Transverse colon (tissue), 4 donors: ENCODE data around the gene ZBTB32. TPM values are rescaled to one million over a fixed set of nuclear protein-coding genes. Genes with fewer than 3 reads are reported as not detected.

Experiments used
- DNase-seq: peaks from one replicate; pipeline ENCODE4 v3.0.0-alpha.2; 2019
- H3K27ac ChIP-seq, 4 donors: fragments of 200-600 bp; sonication (generic); 2 replicates each; pipeline ENCODE4 v1.5.1; 2016 to 2018; ENCODE audit warnings: inconsistent platforms in 4 of 4
- H3K27me3 ChIP-seq: fragments of 200-600 bp; sonication (generic); 2 replicates; pipeline ENCODE4 v1.5.1; 2017; ENCODE audit warnings: inconsistent platforms
- H3K36me3 ChIP-seq, 4 donors: fragments of 200-600 bp; sonication (generic); 2 replicates each; pipeline ENCODE4 v1.5.1; 2017 to 2019; ENCODE audit warnings: inconsistent platforms in 4 of 4
- H3K4me1 ChIP-seq, 4 donors: fragments of 200-600 bp; sonication (generic); 2 replicates each; pipeline ENCODE4 v1.5.1; 2017 to 2020; ENCODE audit warnings: inconsistent platforms in 4 of 4
- H3K4me3 ChIP-seq, 4 donors: fragments of 200-600 bp; sonication (generic); 1 replicate in 1 of 4; 2 replicates in 3 of 4; pipeline versions ENCODE4 v1.5.1 to v1.6.1; 2017 to 2019; ENCODE audit warnings: inconsistent platforms in 4 of 4
- H3K9me3 ChIP-seq, 2 donors: fragments of 200-600 bp; sonication (generic); 2 replicates each; pipeline ENCODE4 v1.5.1; 2017 to 2019; ENCODE audit warnings: inconsistent platforms in 2 of 2
- CTCF ChIP-seq, 5 experiments: fragments of 200-600 bp in 3 of 5; fragments of 450-650 bp in 2 of 5; sonication (generic) in 3 of 5; IDR thresholded peaks; 1 replicate in 2 of 5; 2 replicates in 3 of 5; pipeline ENCODE4 v1.5.1; 2016 to 2017; ENCODE audit warnings: antibody characterized with exemption in 5 of 5, inconsistent platforms in 3 of 5, mild to moderate bottlenecking in 2 of 5, moderate library complexity in 1 of 5
- EP300 ChIP-seq: sonication (generic); formaldehyde crosslinking; IDR thresholded peaks from one replicate; pipeline ENCODE4 v1.6.1; 2017; ENCODE audit warnings: antibody characterized with exemption, low read depth
- POLR2A ChIP-seq: fragments of 450-650 bp; IDR thresholded peaks from one replicate; pipeline ENCODE4 v1.6.1; 2016; ENCODE audit warnings: antibody characterized with exemption, mild to moderate bottlenecking, moderate library complexity
- POLR2AphosphoS5 ChIP-seq, 3 donors: sonication (generic); formaldehyde crosslinking; IDR thresholded peaks; one replicate each; pipeline ENCODE4 v1.6.1; 2016; ENCODE audit warnings: antibody characterized with exemption in 3 of 3
- WGBS, 2 donors: methylation state at CpG; one replicate each; pipeline ENCODE4 v1.1.5; 2018; ENCODE audit warnings: low coverage in 1 of 2; 5-methylcytosine and 5-hydroxymethylcytosine counted together
- in situ Hi-C, 4 donors: fragments of 200-750 bp; cut with MboI; loops; one replicate each; pipeline versions ENCODE4 v1.15.0 to v1.15.1; 2017; ENCODE audit warnings: low sequenced_read_pairs in 3 of 4, low pct_ligation_motif_present in 1 of 4, low pct_unique_long_range_greater_than_20kb in 1 of 4
- intact Hi-C: fragments of 100-400 bp; cut with DNase I; formaldehyde crosslinking; loops from one replicate; pipeline ENCODE4 v1.15.1; 2023; ENCODE audit warnings: low total_unique reads
- total RNA-seq, 4 donors: library from RNA; depleted of rRNA; stranded (reverse); fragments of >200 nt; gene quantifications; one replicate each; pipeline ENCODE4 v1.1.0, GENCODE V29; 2016

Gene ZBTB32
- total RNA-seq, 4 donors from 2014 or later: not detected

- 18 to 23% methylated on average over 5 to 51 of the region's 52 CpGs for WGBS, 2 donors
- peak; percentile 42 for DNase-seq
- peaks cover 0 to 14% (median 3%) of the 10 kb centered on the region in 4 donors for H3K36me3 ChIP-seq
- in situ Hi-C loops (no loop called here), intact Hi-C loops (no loop called here)
- peaks cover 3% of the 10 kb centered on the region for H3K27me3 ChIP-seq
- peak; percentile 69 for TF ChIP-seq POLR2A
- no peak for TF ChIP-seq EP300
- TF ChIP-seq POLR2AphosphoS5 (IDR thresholded peaks at IDR 0.05): peak; percentile 65 to 89 (median 81)
- no peak for TF ChIP-seq CTCF (IDR thresholded peaks at IDR 0.05)
- H3K27ac ChIP-seq: peak within 1 kb of the TSS; percentile 96 to 99 (median 97)
- H3K4me1 ChIP-seq: peaks cover 16 to 42% (median 39%) of the 10 kb centered on the region in 4 donors
- no peaks in the 10 kb centered on the region for H3K9me3 ChIP-seq
- peak within 1 kb of the TSS; percentile 50 to 92 (median 84) for H3K4me3 ChIP-seq
Measured at GRCh38 chr19:35756377-35757230, 52.2 kb downstream of the ZBTB32 start, which contains the start of gene HSPB6. Gene HSPB6 (minus strand): TSS chr19:35757029. CDS start chr19:35757008, 21 bp downstream.

GRCh38 chr19:35757231-35757748 lies 52.9 kb downstream of the ZBTB32 start:
- Histone ChIP-seq H3K9me3 (no peaks in the 10 kb centered on the region), H3K4me3 (peak overlapping the region in 3 of 4 donors; percentile 78 to 92 (median 90)), H3K36me3 (peaks cover 0 to 20% (median 3%) of the 10 kb centered on the region in 4 donors), H3K27me3 (peaks cover 3% of the 10 kb centered on the region), H3K27ac (peak overlapping the region; percentile 96 to 99 (median 97)), H3K4me1 (peaks cover 16 to 42% (median 39%) of the 10 kb centered on the region in 4 donors)
- intact Hi-C loops (no loop called here), in situ Hi-C loops (no loop called here)
- TF ChIP-seq POLR2AphosphoS5 (IDR thresholded peaks at IDR 0.05) (peak; percentile 61 to 81 (median 77)), EP300 (peak; percentile 83), POLR2A (no peak)
- 16% methylated on average over 15 of the region's 19 CpGs; no CpG with 5 or more reads in 1 of the 2 donors for WGBS, 2 donors
- peak; percentile 74 for DNase-seq

GRCh38 chr19:35757749-35758608 lies 53.6 kb downstream of the ZBTB32 start, which contains the start of gene PROSER3:
Gene PROSER3 (plus strand): TSS chr19:35758176. CDS start chr19:35758216, 40 bp downstream.
- Histone ChIP-seq H3K4me3 (peak within 1 kb of the TSS; percentile 78 to 96 (median 91)), H3K4me1 (peaks cover 16 to 42% (median 39%) of the 10 kb centered on the region in 4 donors), H3K9me3 (no peaks in the 10 kb centered on the region), H3K27ac (peak within 1 kb of the TSS; percentile 96 to 99 (median 97)), H3K27me3 (peaks cover 3% of the 10 kb centered on the region), H3K36me3 (peaks cover 0 to 16% (median 0%) of the 10 kb centered on the region in 4 donors)
- DNase-seq: peak; percentile 98
- 0% methylated on average over 5 to 53 of the region's 53 CpGs for WGBS, 2 donors
- in situ Hi-C loops (no loop called here), intact Hi-C loops (no loop called here)
- no peak for TF ChIP-seq CTCF (IDR thresholded peaks at IDR 0.05)
- peak; percentile 58 to 92 (median 84) for TF ChIP-seq POLR2AphosphoS5 (IDR thresholded peaks at IDR 0.05)
- peak; percentile 85 for TF ChIP-seq POLR2A

- peaks cover 0 to 12% (median 3%) of the 10 kb centered on the region in 4 donors for H3K36me3 ChIP-seq
- intact Hi-C loops: no loop called here
- no peak overlapping the region for H3K27ac ChIP-seq
- DNase-seq: no peak
- in situ Hi-C loops: no loop called here
- H3K4me3 ChIP-seq: no peak overlapping the region
- peaks cover 3% of the 10 kb centered on the region for H3K27me3 ChIP-seq
- H3K9me3 ChIP-seq: no peaks in the 10 kb centered on the region
- WGBS, 2 donors: 100% methylated on average over 2 of the region's 2 CpGs; no CpG with 5 or more reads in 1 of the 2 donors
- H3K4me1 ChIP-seq: peaks cover 16 to 40% (median 37%) of the 10 kb centered on the region in 4 donors
- TF ChIP-seq EP300 (no peak), POLR2A (no peak), POLR2AphosphoS5 (IDR thresholded peaks at IDR 0.05) (no peak), CTCF (IDR thresholded peaks at IDR 0.05) (no peak)
Measured at GRCh38 chr19:35759697-35760096, 55.3 kb downstream of the ZBTB32 start.
